ENCODE data around the gene KLHDC3.

DNA sequence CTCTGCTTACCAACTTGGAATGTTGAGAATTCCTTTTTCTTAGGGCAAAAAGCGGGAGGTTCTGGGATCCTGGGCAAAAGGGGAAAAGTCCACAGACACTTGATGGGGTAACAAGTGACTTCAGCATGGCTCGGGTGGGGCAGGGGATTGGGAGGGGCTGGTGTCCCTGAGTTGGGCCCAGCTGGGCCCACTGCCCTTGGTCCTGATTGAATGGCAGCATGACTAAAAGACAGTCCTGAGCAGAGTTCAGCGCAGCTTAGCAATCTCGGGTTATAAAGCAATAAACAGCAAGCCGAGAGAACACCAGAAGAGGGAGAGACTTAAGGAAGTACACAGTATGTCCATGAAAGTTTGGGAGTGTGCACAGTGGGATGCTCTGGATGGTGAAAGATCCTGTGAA is 24.1 kb upstream of the KLHDC3 start:
- TF ChIP-seq, protein P1, sequence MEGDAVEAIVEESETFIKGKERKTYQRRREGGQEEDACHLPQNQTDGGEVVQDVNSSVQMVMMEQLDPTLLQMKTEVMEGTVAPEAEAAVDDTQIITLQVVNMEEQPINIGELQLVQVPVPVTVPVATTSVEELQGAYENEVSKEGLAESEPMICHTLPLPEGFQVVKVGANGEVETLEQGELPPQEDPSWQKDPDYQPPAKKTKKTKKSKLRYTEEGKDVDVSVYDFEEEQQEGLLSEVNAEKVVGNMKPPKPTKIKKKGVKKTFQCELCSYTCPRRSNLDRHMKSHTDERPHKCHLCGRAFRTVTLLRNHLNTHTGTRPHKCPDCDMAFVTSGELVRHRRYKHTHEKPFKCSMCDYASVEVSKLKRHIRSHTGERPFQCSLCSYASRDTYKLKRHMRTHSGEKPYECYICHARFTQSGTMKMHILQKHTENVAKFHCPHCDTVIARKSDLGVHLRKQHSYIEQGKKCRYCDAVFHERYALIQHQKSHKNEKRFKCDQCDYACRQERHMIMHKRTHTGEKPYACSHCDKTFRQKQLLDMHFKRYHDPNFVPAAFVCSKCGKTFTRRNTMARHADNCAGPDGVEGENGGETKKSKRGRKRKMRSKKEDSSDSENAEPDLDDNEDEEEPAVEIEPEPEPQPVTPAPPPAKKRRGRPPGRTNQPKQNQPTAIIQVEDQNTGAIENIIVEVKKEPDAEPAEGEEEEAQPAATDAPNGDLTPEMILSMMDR (IDR thresholded peaks at IDR 0.05): no peak
- TF ChIP-seq POLR2A (IDR thresholded peaks at IDR 0.05): no peak

All from ovary (tissue), 3 donors.